T-helper 2 cell treated with Interferon-gamma antibody and Interleukin-4, amounts not matched to agents 100 ng/mL and 5 ng/mL, for 36 hours (primary cell): ENCODE measurements around the gene SPDYE6. TPM values are rescaled to one million over a fixed set of nuclear protein-coding genes. Genes with fewer than 3 reads are reported as not detected.
"Not testable (repeated sequence)": the region's sequence is repeated elsewhere in the genome, so short reads cannot be mapped to it uniquely, and the experiment has no call there.

ENCODE experiments used
- intact Hi-C: fragments of 100-400 bp; cut with micrococcal nuclease; formaldehyde crosslinking; loops from one replicate; pipeline ENCODE4 v1.15.1; 2023
- total RNA-seq: library from RNA; stranded (reverse); gene quantifications from 2 replicates; pipeline ENCODE4 v1.2.3, GENCODE V29; 2022

SPDYE6 gene
- total RNA-seq, 1 donor from 2014 or later, result not detected

DNA sequence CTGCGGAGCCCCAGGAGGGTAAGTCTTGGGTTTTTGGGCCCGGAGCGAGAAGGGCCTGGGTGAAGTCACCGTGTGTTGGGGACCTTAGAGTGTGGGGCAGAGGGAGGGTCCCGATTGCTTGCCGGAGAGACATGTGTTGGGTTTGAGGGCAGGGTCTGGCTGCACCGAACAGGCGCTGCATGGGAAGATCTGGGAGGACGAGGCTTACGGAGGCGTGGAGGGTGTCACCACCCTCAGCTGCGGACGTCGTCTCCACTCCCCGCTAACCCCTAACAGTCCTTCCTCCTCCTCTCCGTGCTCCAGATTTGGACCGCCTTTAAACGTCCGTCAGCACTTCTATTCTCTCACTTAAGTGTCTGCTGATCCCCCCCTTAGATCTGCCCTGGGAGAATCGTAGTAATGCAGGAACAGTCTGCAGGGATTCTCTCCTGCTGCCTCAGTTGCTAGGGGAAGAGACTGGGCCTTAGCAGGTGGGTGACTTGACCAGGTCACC lies 8.2 kb upstream of the SPDYE6 start:
- intact Hi-C loops, result loop anchor here (5.0 kb wide), 1 partner anchor 98 kb away; the partner anchor contains the start of genes ALKBH4 and LRWD1

DNA sequence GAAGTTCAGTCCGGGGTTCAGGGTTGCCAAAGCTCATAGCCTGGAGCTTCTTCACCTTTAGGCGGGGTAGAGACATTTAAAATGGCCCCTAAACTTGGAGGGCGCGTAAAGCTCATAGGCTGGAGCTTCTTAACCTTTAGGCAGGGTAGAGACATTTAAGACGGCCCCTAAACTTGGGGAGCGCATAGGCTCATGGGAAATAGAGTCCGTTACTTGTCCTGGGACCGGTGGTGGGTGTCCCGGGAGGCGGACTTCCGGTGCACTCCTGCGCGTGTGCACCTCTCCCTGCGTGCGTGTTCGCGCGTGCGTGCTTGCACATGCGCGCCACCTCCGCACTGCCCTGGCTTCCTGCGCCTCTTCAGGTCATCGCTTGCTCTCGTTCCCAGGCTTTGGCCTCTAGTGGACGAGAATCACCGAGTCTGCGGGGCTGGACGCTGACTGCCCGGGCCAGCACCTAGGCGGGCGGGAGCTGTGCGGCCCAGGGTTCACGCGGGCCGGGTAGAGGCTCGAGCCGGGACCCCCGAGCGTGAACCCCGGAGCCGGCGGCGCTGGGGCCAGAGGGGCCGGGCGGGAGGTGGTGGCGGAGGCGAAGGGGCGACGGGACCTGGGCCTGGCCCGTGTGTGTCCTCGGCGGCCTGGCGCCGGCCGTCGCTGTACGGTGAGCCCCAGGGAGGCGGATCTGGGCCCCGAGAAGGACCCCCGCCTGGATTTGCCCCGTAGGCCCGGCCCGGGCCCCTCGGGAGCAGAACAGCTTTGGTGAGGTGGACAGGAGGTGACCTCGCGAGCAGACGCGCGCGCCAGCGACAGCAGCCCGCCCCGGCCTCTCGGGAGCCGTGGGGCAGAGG lies 7.5 kb upstream of the SPDYE6 start:
- intact Hi-C loops, result loop anchor here (1.0 to 5.0 kb wide), 3 partner anchors 33 to 99 kb away; partner anchors contain the start of genes ALKBH4, LRWD1 and PRKRIP1

DNA sequence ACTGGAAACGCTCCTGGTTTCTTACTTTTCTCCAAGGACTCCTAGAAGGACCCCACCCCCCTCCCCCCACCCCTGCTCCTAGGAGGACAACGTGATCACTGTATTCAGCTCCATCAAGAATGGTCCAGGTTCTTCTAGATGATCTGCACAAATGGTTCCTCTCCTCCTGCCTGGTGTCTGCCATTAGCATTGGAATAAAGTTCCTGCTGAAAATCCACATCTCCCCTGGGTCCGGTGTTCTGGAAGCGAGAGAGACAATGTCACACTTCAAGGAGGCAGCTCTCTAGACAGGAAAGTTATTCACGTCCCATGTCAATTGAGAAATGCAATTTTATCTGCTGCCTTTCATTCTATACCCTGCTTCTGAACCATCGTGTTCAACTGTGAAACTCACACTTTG lies 9.3 kb downstream of the SPDYE6 start:
- intact Hi-C loops, result not testable (repeated sequence)

DNA sequence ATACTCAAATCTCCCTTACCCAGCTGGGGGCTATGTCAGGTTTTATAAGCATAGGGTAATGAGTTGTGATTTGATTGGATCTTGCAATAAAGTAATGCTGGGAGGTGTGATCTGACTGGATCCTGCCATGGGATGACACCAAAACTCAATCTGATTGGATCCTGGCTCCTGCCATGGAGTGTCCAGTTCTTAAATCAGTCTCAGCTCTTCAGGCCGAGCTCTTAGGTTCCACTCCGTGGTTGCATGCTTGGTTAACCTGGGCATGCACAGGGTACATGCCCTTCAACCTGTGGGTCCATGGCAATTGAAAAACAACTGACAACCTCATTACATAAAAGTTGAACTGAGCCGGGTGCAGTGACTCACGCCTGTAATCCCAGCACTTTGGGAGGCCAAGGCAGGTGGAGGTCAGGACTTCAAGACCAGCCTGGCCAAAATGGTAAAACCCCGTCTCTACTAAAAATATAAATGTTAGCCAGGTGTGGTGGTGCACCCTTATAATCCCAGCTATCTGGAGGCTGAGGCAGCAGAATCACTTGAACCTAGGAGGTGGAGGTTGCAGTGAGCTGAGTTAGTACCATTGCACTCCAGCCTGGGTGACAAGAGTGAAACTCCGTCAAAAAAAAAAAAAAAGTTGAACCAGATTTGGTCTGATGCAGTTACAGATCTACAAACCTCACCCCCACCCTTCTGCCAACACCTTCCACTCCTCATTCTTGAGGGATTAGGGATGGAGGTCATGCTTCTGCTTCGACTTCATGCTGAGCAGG lies 15.5 kb downstream of the SPDYE6 start:
- intact Hi-C loops, result not testable (repeated sequence)

DNA sequence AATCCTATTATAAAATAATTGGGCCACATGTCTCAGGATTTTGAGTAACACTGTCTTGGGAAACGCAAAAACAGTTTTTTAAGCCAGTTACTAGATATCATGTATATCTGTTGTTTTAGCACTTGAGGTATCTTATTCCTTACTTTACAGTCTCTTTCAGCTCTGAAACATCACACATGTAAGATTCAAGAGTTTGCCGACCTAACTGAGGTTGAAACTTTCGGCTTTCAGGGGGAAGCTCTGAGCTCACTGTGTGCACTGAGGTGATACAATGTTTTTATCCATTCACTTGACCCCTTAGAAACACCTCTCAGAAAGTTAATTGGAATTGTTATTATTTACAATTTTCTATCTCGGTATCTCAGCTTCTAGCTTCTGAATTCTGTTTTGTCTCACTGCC lies 18.8 kb downstream of the SPDYE6 start:
- intact Hi-C loops, result not testable (repeated sequence)

DNA sequence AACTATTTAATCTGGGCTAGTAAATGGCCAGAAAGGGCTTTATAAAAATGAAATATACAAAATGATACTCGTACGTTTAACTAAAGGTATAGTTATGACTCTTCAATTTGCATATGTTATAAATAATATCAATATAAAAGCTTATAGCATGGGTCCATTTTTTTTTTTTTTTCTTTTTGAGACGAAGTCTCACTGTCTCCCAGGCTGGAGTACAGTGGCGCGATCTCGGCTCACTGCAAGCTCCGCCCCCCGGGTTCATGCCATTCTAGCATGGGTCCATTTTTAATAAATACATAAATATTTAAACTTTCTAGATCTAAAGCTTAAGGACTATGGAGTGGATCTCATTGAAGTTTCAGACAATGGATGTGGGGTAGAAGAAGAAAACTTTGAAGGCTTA lies 19.2 kb downstream of the SPDYE6 start:
- intact Hi-C loops, result not testable (repeated sequence)

DNA sequence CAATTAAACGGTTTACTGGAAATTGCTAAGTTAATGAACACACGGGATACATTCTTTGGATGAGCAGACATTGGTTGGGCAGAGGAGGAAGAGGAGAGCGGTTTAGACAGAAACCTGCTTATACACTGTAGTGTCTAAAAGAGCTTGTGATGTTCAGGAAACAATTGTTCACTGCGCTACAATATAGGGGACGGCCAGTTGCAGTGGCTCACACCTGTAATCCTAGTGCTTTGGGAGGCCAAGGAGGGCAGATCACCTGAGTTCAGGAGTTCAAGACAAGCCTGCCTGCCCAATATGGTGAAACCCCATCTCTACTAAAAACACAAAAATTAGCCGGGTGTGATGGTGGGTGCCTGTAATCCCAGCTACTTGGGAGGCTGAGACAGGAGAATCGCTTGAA lies 20.7 kb downstream of the SPDYE6 start:
- intact Hi-C loops, result not testable (repeated sequence)

DNA sequence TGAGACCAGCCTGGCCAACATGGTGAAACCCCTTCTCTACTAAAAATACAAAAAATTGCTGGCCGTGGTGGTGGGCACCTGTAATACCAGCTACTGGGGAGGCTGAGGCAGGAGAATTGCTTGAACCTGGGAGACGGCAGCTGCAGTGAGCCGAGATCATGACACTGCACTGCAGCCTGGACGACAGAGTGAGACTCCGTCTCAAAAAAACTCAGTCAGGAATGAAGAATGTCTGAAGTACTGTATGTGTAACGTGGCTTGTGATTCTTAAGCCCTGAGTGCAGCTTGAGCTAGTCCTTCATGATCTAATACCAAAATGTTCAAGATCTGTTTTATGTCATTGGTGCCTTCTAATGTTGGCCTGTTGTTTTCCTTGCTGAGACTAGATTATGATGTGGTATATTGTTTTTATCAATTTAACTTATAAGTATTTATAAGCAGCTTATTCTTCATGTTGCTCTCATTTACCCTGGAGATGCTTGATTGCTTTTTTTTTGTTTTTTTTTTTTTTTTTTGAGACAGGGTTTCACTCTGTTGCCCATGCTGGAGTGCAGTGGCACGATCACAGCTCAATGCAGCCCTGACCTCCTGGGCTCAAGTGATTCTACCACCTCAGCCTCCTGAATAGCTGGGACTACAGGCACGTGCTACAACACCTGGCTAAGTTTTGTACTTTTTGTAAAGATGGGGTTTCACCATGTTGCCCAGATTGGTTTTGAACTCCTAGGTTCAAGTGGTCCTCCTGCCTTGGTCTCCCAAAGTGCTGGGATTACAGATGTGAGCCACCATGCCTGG lies 25.4 kb downstream of the SPDYE6 start:
- intact Hi-C loops, result not testable (repeated sequence)

DNA sequence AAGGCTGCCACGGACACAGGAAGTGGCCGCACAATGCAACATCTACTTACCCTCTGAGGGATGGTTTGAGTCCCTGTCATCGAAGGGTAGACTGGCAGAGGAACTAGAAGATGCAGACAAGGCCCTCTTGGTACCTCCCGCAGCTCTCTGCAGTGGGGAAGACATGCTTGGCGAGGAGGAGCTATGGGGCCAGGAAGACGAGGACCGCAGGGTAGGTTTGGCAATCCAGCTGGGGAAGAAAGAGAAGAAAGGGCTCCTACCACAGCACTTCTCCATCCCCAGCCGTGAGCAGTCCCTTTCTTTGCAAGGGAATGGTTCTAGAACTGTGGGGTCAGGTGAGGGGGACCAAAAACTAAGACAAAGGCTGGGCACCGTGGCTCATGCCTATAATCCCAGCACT lies 26.9 kb downstream of the SPDYE6 start:
- intact Hi-C loops, result not testable (repeated sequence)

DNA sequence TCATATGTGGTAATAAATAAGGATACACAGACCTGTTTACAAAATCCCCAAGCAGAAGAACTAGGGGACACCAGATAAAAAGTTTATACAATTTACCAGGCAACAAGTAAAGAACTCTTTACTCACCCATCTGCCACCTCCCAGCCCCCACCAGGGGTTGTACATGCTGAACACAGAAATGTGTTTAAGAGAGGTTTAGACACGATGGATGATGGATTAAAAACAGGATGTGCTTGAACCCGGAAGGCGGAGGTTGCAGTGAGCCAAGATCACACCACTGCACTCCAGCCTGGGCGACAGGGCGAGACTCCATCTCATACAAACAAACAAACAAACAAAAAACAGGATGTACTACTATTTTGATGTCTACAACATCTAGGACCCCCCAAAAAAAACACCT lies 27.4 kb downstream of the SPDYE6 start:
- intact Hi-C loops, result not testable (repeated sequence)

DNA sequence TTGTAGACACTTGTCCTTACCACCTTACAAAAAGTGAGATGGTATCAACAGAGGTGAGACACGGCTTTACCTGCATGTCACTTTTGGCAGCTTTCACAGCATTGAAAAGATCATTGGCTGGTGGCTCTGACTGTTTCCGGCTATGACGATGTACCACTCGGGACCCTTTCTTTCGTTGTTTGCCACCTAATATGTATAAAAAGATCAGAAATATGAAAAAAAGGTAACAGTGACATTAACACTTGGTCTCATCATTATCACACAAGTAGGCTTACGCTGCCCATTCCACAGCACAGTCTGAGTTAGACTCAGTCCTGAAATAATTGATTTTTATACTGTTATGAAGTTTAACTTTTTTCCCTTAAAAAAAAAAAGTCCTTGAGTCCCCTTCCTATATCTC lies 29.1 kb downstream of the SPDYE6 start:
- intact Hi-C loops, result not testable (repeated sequence)

DNA sequence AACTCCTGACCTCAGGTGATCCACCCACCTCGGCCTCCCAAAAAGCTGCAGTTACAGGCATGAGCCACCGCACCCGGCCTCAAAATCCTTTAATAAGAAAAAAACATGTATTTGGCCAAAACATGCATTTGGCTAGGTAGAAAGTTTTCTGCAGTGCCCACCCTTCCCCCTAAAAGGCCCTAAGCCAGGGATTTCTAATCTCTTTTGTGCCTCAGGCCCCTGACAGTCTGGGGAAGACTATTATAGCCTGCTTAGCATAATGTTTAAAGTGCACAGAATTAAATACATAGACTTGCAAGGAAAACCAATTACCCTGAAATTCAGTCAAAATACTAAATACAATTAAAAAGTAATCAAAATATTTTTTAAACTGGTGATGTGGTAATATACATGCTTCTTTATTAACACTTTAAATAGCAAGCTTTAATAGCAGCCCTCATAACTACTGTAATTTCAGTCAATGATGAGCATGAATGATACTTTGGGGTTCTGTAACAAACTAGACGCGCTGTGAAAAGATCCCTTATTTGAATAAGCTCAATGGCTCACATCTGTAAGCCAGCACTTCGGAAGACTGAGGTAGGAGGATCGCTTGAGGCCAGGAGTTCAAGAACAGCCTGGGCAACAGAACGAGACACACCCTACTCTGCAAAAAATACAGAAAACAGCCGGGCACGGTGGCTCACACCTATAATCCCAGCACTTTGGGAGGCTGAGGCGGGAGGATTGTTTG lies 29.9 kb downstream of the SPDYE6 start:
- intact Hi-C loops, result no loop called here

DNA sequence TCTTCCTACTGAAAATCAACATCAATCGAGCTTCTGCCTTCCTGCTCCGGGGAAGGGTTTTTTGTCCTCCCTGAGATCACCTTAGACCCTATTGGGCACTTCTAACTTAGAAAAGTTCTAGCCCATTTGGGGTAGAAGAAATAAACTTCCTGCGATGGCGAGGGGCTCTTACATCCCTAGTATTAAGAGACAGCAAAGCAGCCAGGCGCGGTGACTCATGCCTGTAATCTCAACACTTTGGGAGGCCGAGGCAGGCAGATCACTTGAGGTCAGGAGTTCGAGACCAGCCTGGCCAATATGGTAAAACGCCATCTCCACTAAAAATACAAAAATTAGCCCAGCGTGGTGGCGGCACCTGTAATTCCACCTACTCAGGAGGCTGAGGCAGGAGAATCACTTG lies 31.1 kb downstream of the SPDYE6 start:
- intact Hi-C loops, result not testable (repeated sequence)

DNA sequence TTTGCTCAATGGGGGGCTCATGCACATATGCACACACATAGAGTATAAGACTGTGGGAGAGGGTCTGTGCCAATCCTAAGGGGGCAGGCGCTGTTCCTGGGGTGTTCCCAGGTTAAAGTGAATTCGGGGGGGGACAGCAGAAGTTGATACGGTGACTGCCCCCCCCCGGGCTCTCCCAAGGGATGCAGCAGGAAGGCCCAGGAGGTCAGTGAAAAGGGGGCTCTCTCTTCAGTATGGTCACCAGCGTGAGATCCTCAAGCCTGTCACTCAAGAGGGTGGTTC lies 32.4 kb downstream of the SPDYE6 start:
- intact Hi-C loops, result no loop called here

DNA sequence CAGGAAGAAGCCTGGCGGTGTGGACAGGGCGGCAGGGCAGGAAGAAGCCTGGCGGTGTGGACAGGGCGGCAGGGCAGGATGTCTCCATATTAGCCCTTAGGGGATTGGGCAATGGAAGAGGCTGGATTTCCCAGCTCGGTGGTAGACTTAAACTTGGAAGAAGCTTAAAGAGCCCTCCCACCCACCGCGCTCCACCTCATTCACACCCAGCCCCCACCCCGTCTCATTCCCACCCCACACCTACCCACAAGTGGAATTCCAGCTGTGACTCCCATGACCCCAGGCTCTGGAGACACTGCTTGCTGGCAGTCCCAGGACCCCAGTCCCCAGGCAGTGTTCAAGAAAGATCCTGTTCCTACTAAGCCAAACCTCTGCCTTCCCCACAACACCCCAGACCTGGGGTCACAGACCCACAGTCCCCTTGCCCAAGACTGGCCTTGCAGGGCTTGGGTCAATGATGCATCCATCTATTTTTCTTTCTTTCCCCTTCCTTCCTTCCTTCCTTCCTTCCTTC lies 34.0 kb downstream of the SPDYE6 start:
- intact Hi-C loops, result no loop called here

DNA sequence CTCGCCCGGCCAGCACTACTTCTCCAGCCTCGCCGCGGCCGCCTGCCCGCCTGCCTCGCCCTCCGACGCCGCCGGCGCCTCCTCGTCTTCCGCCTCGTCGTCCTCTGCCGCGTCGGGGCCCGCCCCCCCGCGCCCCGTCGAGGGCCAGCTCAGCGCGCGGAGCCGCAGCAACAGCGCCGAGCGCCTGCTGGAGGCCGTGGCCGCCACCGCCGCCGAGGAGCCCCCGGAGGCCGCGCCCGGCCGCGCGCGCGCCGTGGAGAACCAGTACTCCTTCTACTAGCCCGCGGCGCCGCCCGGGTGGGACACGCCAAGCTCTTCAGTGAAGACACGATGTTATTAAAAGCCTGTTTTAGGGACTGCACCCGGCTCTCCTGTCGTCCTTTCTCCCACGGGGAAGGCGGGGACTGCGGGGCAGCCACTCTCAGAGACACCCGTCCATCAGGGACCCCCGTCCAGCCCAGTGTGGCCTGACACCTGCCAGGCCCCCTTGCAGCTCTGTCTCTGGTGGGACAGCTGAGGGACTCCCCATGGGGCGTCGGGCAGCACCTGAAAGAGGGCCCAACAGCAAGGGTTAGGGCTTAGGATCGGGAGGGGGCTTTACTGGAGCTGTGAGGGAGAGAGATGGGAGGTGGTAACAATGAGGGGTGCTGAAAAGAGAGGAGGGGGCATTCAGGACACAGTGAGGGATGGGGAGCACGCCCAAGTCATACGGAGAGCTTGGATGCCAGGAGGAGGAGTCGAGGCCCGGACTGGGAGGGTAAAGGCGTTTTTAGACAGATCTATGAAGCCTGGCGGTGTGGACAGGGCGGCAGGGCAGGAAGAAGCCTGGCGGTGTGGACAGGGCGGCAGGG lies 34.7 kb downstream of the SPDYE6 start:
- intact Hi-C loops, result no loop called here

DNA sequence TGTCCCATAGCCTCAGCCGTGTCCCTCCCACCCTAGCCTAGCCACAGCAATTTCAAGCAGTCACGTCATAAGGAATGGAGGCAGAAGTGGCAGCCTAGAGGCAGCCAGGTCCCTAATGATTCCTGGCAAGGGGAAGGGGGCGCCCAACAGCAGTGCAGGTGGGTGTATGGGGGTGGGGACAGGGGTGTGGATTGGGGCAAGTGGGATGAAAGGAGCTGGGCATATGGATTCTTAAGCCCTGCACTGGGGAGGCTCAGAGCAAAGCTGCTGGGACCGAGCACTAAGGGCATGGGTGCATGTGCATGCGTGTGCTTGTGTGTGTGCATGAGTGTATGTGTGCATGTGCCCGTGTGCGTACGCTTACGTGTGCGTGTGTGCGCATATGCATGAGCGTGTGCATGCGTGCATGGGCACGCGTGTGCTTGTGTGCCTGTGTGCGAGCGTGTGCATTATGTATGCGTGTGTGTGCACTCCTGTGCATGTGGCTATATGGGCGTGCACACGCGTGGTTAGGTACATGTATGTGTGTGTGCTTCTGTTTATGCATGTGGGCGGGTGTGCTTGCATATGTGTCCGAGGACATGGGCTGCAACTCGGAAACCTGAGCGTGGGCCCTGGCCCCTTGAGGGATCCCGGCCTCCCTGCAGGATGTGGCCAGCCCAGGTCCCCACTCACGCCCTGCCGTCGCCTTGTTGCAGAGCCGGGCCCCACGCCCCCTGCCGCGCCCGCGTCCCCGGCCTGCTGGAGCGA lies 35.5 kb downstream of the SPDYE6 start:
- intact Hi-C loops, result no loop called here

DNA sequence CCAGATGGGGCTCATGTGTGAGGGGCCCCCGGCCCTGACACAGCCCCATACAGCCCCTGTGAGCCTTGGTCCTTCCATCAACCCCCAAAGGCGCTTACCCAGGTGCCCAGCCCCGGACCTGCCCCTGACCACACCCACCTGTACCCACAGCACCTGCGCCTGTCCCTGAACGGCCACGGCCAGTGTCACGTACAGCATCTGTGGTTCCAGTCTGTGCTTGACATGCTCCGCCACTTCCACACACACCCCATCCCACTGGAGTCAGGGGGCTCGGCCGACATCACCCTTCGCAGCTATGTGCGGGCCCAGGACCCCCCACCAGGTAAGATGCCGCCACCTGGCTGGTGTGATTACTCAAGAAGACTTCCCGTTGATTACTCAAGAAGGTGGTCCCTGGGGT lies 36.1 kb downstream of the SPDYE6 start:
- intact Hi-C loops, result no loop called here

DNA sequence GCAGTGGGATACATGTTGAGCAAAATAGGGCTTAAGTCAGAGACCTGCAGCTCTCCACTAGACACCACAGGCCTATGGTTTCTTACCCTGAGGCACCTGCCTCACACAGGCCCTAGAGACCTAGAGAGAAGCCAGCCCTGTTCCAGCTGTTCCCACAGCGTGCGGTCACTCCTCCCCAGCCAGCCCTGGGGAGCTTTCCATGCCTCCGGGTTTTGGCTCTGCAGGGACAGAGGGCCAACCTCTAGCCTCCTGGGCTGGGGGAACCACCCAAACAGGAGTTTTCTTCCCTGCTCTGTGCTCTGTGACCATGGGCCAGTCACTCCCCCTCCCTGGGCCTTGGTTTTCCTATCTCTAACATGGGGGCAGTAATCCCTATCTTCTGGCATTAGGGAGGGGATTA lies 36.6 kb downstream of the SPDYE6 start:
- intact Hi-C loops, result no loop called here
